ENCODE data around the gene FREM1.

FREM1 gene

DNA sequence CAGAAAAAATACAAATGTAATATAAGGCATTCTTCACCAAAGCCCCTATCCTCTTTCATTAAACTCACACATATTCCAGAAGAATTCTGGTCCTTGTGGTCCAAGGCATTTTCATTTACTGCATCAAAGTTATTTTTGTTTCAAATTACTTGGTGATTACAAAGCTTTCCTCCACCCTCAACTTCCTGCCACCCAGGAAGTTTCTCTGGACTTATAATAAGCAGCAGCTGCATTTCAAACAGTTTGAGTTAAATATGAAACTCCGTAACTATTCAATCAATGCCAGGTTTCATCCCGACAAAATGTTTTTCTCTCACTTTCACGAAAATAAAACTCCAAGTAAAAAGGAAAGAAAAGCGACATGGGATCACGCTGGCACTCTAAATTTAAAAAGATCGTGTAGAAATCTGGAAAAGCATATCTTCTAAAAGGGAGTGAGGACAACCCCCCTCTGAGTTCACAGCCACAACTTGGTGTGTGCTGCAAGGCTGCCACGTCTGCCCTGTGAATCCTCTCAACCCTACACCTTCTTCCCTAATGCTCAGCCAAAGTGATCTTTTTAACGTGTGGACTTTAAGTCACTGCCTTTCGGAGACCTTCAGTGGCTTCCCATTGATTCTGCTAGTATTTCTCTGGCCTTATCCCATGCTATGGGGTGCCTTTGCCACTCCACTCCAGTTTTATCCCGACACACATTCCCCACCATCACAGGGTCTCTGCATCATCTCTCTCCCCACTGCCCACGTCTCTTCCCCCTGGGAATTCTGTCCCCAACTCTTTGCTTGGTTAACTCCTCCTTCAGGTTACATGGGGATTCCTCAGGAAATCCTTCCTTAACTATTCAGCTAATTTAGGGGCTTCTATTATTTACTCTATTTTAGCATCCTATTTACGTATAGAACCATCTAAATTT lies 96.6 kb downstream of the FREM1 start:
- no peak for DNase-seq

DNA sequence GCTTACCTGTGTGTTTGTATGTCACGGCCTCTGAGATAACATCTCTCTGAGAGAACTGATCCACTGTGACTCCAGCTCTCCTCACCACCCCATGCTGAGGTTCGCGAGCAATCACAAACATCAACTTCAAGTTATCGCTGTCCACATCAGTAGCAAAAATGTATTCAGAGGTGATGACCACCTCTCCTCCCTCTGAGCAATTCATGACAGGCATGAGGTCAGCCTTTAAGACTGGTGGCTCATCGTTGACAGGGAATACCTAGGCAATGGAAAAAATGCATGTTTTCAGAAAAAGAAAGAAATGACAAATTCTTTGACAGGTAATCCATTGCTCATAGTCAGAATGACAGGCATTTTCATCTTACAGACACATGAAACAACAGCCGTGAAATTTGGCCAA lies 97.4 kb downstream of the FREM1 start:
- no peak for DNase-seq

DNA sequence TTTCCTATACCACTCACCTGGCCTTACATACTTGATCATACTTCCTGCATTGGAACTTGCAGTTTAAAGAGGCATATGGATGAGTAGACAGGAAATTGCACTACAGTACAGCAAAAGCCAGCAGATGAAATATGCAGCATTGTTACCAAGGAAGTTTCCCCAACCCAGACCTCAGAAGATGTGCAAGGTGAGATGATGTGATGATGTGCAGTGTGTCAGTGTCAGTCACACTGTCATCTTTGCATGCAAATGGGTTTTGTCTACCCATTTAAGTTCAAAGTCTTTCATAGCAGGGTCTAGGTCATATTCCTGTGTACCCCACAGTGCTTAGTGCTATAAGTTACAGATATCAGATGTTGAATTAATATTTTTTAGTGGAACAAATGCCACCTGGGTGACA lies 98.4 kb downstream of the FREM1 start:
- DNase-seq = no peak

DNA sequence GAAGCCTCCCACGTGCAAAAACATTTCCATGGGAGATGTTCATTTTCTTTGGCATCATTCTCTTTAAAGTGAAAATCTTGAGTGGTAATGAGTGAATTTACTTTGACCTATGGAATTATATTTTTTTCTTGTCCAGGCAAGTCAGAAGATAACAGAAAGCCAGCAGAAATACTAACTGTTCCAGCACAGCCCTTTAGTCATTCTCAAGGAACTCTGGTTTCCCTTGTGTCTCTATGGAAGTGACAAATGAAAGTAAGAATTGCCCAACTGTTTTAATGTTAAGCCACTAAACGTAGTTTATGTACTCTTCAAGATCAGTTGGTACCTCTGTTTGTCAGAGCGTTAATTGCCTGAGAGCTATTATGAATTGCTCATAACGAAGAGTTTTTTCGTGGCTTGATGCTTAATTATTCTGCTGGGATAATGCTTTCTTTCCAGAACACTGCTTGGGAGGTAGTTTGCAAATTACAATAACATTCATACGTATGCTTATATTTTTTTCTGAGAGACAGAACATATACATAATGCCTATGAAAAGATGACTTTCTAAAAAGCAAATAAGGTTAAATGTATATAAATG lies 103.2 kb downstream of the FREM1 start:
- no peak for DNase-seq

DNA sequence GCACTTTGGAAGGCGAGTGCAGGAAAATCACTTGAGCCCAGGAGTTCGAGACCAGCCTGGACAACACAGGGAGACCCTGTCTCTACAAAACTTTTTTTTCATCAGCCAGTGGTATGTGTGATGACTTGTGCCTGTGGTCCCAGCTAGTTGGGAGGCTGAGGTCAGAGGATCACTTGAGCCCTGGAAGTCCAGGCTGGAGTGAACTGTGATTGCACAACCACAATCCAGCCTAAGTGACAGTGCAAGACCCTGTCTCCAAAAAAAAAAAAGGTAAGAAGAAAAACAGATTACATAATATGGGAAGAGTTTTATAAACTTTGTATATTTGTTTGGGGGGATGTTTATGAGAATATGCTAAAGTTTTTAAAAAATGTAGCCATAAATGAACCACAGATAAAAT lies 111.2 kb downstream of the FREM1 start:
- no peak for DNase-seq

DNA sequence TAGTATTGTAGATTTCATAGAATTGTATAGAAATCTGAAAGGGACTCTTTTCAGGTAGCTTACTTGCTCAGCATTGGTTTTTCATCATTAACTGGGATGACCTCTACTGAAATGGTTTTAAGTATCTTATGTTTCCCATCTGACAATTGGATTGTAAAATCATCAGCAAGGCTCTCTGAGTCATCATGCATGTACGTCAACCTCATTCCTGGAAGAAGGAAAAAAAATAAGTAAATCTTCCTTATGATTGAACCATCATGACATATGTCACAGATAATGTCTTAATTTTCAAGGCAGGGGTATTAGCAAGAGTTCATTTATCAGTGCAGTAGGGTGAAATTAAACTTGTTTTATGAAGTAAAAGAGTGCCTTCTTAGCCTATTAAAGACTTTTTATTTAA lies 112.8 kb downstream of the FREM1 start:
- DNase-seq = no peak

DNA sequence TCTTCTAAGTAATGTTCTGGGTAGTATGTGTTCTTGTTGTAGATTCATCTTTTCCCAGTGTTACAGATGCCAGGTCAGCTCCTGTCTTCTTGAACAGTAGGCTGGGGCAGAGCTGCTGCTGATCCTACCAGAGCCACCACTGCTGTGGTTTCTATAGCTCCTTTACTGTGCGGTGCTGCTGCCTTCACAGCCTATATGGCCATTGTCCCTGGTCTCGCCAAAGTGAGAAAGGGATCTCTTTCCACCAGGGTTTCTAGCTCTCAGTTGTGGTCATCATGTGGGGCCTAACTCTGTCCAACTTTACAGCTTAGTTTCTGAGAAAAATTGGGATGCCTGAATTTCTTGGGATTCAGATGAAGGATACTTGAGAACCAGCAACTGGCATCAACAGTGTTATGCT lies 116.8 kb downstream of the FREM1 start:
- DNase-seq = no peak

DNA sequence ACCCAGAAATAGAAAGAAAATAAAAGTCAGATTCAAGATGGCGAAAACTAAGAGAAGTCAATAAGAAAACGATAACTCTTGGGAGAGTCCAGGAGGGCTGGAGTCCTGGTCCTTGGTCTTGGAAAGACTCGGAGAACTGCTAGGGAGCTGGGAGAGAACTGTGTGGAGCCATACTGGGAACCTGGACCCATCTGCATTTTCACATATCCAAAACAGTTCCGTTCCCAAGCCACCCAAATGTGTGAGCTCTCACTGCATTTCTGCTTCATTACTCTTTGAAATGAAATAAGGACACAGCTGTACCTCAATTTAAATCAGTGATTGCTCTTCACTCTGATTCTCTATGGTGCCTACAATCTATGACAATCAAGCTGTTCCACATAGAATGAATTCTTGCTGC lies 119.6 kb downstream of the FREM1 start:
- no peak for DNase-seq

DNA sequence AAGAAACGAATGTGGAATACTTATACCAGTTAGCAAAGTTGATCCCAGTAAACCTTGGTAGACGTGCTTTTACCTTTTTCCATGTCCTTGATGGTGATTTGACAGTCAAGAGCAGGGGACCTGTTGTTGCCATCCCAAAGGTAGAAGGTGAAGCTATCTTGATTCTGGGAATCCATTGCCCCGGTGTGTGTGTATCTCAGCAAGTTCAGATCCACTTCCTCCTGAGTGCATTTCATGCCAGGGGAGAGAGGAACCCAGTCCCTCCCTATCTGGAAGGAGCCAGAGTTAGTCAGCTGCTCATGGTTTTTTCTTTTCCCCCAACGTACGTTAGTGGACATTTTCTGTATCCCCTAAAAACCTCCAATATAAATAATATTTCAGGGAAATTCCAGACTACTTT lies 121.4 kb downstream of the FREM1 start:
- DNase-seq = no peak

DNA sequence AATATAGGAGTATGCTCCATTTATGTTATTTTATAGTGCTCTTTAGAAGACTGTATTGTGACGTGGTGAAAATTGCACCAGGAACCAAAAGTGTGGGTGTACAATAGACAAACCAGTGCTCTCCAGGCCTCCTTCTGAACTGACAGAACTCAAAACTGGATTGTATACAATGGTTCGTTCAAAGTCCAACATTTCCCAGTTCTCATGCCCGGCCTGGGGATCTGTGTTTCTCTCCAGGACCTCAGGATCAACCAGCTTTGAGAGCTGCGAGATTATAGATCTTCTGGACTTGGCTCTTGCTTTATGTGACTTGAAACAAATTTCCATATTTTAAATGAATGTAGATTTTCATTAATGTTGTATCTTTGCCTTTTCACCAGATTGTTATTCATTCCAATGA lies 126.9 kb downstream of the FREM1 start:
- DNase-seq = no peak

DNA sequence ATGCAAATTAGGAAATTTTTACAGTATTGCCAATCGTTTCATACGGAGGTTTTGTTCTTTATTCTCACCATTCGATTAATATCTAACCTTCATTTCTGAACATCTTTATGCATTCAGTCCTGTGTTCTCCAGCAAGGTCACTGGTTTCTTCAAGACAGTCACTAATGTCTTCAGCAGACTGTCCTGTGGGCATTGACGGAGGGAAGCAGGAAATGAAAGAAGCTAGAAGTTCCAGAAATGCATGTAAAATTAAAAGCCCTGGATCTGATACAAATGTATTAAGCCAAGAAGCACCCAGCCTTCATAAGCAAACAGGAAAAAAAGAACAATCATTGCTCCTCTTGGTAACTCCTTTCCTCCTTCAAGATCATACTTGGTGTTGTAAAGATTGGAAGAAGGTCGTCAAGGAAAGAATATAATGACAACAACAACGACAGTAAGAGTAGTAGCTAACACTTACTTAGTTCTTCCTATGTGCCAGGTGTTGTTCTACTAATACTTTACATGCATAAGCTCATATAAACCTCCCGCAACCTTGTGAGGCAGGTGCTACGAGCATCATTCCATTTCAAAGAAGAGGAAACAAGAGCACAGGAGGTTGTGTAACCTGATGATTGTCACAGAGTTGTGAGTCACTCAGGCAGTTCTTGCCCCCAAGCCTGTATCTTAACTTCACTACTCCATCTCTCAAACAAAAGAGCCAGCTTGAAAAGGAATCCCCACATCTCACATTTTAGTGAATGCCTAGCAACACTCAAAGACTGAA lies 127.8 kb downstream of the FREM1 start:
- no peak for DNase-seq

DNA sequence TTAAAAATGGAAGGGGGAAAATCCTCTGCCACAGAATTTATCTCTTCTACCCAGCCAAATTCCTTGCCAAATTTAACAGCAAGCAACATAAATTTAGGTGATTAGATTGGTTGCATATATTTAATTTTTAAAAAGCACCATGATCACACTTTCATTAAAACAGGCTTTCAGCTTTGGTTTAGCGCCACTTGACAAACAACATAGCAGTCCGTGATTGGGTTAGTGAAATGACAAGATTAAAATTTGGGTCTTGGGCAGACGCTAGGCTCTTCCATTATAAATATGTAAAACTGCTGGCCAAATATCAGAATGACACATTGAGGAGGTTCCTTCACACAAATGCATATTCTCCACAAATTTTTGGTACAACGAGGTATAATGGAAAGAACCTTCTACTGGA lies 129.5 kb downstream of the FREM1 start:
- no peak for DNase-seq

DNA sequence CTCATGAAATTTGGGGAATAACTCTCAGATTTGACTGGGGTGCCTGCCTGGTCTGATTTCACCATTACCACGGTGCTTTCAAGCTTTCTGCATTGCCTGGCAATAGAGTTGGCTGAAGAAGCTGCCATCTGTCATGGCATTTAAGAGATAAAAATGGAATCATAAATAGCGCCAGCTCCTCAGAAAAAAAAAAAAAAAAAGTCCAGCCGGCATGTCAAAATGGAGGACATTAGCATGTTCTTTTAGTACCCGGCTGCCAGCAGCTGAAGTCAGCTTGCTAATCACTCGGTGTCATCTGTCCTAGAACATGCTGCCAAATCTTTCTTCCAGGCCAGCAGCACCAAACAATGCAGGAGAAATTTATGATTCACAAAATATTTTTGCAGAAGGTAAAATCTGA lies 130.0 kb downstream of the FREM1 start:
- DNase-seq = no peak

DNA sequence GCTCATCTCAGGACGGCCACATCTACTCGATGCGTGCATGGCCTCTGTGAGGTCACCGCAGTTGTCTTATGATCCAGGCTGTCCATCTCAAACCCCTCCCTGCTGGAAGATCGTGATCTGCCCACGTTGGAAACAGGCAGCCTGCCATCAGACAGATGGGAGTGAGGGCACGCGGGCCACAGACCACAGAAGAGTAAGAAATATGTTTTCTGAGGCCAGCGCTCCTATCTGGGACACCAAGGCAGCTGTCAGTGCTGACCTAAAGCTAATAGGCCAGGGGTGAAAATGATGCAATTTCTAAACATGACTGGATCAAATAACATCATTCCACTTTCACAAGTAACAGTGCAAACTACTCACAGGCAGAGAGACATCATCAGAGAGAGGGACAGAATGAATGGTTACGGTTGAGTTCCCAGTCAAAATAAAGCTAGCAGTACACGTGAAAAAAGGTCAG lies 130.6 kb downstream of the FREM1 start:
- DNase-seq = no peak

DNA sequence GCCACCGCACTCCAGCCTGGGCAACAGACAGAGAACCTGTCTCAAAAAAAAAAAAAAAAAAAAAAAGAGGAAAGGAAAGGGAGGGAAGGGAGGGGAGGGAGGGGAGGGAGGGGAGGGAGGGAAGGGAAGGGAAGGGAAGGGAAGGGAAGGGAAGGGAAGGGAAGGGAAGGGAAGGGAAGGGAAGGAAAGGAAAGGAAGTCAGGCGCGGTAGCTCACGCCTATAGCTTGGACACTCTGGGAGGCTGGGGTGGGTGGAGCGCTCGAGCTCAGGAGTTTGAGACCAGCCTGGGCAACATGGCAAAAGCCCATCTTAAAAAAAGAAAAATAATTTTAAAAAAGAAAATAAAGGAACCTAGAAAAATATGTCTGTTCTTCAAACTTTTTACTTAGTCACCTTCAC lies 131.7 kb downstream of the FREM1 start:
- DNase-seq = no peak

DNA sequence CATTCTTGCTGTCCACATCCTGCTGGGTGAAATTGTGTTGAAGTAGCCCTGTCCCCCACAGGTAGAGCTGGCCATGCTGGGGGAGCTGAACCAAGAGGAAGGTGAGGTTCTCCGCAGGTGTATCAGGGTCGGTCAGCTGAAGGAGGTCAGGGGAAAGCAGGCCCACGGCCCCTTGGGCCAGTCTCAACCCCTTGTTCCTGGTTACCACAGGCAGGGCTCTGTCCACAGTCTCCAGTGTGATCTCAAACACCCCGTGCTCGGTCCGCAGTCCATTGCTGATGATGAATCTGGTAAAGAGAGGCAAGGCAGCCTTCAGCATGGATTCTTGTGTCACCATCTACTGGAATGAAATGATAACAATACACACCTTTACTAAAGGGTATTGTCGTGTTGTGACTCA lies 134.3 kb downstream of the FREM1 start:
- DNase-seq = no peak

DNA sequence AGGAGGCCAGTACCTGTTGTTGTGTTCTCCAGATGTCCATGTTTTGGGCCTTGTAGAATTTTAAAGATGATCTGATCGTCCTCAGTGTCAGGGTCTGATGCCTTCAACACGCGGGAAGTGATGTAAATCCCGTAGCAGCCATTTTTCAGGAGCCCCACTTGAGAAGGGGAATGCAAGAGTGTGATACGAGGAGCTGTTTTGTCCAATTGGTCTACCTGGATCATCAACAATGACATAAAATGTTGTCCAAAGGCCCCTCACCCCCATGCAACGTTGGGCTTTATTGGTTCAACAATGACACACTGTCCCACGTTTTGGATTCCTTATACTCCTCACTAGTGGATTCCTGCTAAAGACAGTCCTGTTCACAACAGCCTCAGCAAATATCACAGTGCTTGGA lies 139.6 kb downstream of the FREM1 start:
- no peak for DNase-seq

DNA sequence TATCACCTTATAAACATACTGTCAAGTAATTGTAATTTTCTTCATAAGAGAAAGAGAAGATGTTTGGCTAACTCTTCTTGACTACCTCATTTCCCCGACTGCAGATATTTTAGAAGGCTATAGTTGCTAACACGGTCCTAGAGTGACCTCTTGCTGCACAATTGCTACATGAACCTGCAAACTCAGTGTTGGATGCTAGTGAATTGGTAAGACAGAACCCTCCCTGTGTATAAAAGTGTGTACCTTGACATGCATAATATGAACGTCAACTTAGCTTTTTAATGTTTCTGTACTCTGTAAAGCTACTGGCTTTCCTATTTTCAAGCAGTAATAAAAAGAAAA lies 141.0 kb downstream of the FREM1 start:
- peak; percentile 8 for DNase-seq

DNA sequence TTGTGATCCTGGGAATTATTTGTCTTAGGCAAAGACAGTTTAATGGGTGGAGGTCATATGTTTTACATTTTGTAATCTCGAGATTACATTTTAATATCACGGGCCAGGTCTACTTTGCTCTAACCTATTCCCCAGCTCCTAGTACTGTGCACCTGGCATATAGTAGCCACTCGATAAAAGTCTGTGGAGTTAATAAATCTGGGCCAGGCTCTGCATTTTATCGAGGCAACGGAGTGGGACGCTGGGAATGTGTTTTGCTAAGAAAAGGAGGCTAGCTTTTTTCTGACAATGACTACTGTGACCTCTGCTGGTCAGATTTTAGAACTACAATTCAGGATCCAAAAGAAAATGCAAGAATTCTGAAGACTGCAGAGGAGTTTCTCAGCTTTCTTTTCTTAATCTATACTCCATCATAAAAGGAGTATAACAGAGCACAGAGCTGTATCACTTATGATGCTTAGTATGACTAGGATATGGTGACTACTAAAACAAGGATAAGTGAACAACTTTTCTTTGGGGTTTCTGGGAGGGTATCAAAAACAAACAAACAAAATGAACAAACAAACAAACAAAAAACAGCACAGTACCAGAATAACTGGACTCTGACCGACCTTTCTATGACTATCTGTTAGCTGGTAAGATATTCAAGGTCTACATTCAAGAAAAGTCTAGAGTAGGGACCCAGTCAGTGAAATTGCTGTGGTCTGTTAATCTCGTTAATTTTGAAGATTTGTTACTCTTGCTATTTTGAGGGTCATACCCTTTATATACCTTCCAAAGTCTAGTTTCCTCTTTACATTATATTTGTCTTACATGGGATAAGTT lies 141.6 kb downstream of the FREM1 start:
- peak; percentile 20 for DNase-seq

DNA sequence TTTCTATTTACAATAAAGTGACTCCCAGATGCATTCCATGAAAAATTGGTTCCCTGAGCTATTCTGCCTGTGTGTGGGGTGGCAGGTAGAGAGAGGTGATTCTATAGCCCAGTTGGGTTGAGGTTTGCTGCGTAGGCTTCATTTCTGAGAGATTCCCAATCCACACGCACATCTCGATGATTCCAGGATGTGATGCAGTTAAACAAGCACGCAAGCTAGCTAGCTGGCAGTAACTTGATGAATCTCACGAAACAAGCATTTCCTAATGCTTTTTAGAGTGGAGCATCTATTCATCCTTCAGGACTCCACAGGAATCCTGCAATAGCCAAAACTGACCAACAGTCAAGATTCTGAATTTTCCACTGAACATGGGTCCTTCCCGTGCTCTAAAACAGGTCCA lies 143.9 kb downstream of the FREM1 start:
- no peak for DNase-seq

DNA sequence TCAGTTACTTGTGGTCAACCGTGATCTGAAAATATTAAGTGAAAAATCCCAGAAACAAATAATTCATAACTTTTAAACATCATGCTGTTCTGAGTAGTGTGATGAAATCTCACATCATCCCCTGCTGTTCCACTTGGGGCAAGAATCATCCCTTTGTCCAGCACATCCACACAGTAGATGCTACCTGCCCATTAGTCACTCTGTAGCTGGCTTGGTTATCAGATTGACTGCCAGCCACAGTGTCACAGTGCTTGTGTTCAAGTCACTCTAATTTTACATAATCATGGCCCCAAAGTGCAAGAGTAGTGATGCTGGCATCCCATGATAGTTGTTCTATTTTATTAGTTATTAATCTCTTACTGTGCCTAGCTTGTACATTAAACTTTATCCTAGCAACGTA lies 148.6 kb downstream of the FREM1 start:
- DNase-seq = no peak

DNA sequence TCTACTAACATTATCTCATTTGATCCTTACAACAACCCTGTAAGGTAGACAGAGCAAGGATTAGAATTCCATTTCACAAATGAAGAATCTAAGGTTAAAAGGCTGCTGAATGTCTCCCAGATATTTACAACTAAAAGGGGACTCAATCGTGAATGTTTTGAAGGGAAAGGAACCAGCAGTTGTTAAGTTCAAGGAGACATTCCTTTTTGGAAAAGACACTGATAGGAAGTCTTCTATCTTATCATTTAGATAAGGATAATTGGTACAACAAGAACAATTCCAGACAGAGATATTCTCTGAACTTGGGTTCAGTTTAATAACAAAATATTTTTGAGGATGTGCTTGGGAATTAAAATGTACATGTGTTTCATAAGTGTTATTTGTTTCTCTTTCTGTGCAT lies 150.2 kb downstream of the FREM1 start:
- DNase-seq = no peak

DNA sequence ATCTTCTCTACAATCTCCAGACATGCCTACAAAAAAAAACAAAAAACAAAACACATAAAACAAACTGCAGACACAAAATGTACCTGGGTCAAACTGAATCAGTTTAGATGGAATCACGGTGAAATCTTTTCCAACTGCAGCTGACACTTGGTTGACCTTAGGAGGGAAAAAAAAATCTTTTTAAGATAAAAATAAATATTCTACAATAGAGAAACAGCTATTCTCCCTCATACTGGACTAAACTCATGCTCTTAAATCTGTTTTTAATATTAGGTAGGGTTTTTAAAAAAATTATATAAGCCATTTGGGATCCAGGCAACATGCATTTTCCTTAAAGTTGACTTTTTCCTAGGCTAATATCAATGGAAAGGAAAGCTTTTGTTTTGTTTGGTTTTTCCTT lies 153.9 kb downstream of the FREM1 start:
- no peak for DNase-seq
